Measurements from ENCODE around the gene KCNA5. TPM values are rescaled to one million over a fixed set of nuclear protein-coding genes. Genes with fewer than 3 reads are reported as not detected.

The KCNA5 gene
- total and polyA plus RNA-seq, 9 of the 15 experiments (the other 6 are each of a cell fraction or from before 2014, with no cell fraction given) = not detected

DNA sequence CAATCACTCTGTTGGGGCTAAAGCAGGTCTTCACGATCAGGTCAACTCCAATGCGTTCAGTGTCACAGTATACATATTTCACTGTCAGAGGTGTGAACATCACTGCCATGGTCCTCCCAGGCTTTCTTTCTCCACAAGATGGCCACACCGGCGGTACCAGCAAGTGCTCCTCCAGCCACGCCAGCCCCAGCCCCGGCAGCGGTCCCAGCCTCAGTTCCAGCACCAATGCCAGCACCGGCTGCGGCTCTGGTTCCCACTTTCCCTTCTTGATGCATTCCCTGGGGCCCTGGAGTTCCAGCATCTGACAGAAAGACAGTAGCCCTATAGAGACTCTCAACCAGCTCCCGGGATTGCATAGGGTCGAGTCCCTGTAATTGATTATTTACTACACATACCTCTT lies 10.9 kb upstream of the KCNA5 start (continued):
- TF ChIP-seq, protein P1, sequence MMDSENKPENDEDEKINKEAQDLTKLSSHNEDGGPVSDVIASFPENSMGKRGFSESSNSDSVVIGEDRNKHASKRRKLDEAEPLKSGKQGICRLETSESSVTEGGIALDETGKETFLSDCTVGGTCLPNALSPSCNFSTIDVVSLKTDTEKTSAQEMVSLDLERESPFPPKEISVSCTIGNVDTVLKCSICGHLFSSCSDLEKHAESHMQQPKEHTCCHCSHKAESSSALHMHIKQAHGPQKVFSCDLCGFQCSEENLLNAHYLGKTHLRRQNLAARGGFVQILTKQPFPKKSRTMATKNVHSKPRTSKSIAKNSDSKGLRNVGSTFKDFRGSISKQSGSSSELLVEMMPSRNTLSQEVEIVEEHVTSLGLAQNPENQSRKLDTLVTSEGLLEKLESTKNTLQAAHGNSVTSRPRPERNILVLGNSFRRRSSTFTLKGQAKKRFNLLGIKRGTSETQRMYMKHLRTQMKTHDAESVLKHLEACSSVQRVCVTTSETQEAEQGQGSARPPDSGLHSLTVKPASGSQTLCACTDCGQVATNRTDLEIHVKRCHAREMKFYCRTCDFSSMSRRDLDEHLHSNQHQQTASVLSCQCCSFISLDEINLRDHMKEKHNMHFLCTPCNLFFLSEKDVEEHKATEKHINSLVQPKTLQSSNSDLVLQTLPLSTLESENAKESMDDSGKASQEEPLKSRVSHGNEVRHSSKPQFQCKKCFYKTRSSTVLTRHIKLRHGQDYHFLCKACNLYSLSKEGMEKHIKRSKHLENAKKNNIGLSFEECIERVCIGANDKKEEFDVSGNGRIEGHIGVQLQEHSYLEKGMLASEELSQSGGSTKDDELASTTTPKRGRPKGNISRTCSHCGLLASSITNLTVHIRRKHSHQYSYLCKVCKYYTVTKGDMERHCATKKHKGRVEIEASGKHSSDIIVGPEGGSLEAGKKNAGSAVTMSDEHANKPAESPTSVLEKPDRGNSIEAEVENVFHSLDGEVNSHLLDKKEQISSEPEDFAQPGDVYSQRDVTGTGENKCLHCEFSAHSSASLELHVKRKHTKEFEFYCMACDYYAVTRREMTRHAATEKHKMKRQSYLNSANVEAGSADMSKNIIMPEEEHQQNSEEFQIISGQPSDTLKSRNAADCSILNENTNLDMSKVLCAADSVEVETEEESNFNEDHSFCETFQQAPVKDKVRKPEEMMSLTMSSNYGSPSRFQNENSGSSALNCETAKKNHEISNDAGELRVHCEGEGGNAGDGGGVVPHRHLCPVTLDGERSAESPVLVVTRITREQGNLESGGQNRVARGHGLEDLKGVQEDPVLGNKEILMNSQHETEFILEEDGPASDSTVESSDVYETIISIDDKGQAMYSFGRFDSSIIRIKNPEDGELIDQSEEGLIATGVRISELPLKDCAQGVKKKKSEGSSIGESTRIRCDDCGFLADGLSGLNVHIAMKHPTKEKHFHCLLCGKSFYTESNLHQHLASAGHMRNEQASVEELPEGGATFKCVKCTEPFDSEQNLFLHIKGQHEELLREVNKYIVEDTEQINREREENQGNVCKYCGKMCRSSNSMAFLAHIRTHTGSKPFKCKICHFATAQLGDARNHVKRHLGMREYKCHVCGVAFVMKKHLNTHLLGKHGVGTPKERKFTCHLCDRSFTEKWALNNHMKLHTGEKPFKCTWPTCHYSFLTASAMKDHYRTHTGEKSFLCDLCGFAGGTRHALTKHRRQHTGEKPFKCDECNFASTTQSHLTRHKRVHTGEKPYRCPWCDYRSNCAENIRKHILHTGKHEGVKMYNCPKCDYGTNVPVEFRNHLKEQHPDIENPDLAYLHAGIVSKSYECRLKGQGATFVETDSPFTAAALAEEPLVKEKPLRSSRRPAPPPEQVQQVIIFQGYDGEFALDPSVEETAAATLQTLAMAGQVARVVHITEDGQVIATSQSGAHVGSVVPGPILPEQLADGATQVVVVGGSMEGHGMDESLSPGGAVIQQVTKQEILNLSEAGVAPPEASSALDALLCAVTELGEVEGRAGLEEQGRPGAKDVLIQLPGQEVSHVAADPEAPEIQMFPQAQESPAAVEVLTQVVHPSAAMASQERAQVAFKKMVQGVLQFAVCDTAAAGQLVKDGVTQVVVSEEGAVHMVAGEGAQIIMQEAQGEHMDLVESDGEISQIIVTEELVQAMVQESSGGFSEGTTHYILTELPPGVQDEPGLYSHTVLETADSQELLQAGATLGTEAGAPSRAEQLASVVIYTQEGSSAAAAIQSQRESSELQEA (IDR thresholded peaks at IDR 0.05; ENCODE audit: low read depth) = no peak
- TF ChIP-seq MAFF (IDR thresholded peaks at IDR 0.05; ENCODE audit: low read length) = no peak
- TF ChIP-seq NR1H2 (CRISPR knock-in tag; IDR thresholded peaks at IDR 0.05) = no peak
- TF ChIP-seq BMI1 (IDR thresholded peaks at IDR 0.05; ENCODE audit: low read length) = no peak
- TF ChIP-seq, protein P2, sequence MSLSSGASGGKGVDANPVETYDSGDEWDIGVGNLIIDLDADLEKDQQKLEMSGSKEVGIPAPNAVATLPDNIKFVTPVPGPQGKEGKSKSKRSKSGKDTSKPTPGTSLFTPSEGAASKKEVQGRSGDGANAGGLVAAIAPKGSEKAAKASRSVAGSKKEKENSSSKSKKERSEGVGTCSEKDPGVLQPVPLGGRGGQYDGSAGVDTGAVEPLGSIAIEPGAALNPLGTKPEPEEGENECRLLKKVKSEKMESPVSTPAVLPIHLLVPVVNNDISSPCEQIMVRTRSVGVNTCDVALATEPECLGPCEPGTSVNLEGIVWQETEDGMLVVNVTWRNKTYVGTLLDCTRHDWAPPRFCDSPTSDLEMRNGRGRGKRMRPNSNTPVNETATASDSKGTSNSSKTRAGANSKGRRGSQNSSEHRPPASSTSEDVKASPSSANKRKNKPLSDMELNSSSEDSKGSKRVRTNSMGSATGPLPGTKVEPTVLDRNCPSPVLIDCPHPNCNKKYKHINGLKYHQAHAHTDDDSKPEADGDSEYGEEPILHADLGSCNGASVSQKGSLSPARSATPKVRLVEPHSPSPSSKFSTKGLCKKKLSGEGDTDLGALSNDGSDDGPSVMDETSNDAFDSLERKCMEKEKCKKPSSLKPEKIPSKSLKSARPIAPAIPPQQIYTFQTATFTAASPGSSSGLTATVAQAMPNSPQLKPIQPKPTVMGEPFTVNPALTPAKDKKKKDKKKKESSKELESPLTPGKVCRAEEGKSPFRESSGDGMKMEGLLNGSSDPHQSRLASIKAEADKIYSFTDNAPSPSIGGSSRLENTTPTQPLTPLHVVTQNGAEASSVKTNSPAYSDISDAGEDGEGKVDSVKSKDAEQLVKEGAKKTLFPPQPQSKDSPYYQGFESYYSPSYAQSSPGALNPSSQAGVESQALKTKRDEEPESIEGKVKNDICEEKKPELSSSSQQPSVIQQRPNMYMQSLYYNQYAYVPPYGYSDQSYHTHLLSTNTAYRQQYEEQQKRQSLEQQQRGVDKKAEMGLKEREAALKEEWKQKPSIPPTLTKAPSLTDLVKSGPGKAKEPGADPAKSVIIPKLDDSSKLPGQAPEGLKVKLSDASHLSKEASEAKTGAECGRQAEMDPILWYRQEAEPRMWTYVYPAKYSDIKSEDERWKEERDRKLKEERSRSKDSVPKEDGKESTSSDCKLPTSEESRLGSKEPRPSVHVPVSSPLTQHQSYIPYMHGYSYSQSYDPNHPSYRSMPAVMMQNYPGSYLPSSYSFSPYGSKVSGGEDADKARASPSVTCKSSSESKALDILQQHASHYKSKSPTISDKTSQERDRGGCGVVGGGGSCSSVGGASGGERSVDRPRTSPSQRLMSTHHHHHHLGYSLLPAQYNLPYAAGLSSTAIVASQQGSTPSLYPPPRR (CRISPR knock-in tag; IDR thresholded peaks at IDR 0.05; ENCODE audit: borderline replicate concordance) = no peak
- TF ChIP-seq, protein P3, sequence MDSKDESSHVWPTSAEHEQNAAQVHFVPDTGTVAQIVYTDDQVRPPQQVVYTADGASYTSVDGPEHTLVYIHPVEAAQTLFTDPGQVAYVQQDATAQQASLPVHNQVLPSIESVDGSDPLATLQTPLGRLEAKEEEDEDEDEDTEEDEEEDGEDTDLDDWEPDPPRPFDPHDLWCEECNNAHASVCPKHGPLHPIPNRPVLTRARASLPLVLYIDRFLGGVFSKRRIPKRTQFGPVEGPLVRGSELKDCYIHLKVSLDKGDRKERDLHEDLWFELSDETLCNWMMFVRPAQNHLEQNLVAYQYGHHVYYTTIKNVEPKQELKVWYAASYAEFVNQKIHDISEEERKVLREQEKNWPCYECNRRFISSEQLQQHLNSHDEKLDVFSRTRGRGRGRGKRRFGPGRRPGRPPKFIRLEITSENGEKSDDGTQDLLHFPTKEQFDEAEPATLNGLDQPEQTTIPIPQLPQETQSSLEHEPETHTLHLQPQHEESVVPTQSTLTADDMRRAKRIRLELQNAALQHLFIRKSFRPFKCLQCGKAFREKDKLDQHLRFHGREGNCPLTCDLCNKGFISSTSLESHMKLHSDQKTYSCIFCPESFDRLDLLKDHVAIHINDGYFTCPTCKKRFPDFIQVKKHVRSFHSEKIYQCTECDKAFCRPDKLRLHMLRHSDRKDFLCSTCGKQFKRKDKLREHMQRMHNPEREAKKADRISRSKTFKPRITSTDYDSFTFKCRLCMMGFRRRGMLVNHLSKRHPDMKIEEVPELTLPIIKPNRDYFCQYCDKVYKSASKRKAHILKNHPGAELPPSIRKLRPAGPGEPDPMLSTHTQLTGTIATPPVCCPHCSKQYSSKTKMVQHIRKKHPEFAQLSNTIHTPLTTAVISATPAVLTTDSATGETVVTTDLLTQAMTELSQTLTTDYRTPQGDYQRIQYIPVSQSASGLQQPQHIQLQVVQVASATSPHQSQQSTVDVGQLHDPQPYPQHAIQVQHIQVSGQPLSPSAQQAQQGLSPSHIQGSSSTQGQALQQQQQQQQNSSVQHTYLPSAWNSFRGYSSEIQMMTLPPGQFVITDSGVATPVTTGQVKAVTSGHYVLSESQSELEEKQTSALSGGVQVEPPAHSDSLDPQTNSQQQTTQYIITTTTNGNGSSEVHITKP (IDR thresholded peaks at IDR 0.05; ENCODE audit: partially characterized antibody) = no peak
- TF ChIP-seq, protein P4, sequence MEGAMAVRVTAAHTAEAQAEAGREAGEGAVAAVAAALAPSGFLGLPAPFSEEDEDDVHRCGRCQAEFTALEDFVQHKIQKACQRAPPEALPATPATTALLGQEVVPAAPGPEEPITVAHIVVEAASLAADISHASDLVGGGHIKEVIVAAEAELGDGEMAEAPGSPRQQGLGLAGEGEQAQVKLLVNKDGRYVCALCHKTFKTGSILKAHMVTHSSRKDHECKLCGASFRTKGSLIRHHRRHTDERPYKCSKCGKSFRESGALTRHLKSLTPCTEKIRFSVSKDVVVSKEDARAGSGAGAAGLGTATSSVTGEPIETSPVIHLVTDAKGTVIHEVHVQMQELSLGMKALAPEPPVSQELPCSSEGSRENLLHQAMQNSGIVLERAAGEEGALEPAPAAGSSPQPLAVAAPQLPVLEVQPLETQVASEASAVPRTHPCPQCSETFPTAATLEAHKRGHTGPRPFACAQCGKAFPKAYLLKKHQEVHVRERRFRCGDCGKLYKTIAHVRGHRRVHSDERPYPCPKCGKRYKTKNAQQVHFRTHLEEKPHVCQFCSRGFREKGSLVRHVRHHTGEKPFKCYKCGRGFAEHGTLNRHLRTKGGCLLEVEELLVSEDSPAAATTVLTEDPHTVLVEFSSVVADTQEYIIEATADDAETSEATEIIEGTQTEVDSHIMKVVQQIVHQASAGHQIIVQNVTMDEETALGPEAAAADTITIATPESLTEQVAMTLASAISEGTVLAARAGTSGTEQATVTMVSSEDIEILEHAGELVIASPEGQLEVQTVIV (CRISPR knock-in tag; IDR thresholded peaks at IDR 0.05; ENCODE audit: borderline replicate concordance) = no peak
